GM21723 (cell line): Measurements from ENCODE around the gene FLII.

Experiments
- ATAC-seq: cut with Tn5 transposase; IDR thresholded peaks from one replicate; pipeline ENCODE4 v1.9.1; 2021; ENCODE audit warnings: mild to moderate bottlenecking, moderate library complexity; ENCODE audit not compliant: unreplicated experiment

The FLII gene

GRCh38 chr17:18260332-18261145, 2.0 kb upstream of the FLII start, which contains the start of gene MIEF2:
TSS of gene MIEF2 (plus strand) at chr17:18260662. CDS start at chr17:18262721, 2,059 bp downstream.
- ATAC-seq = peak; percentile 75

GRCh38 chr17:18259621-18260331, 1.2 kb upstream of the FLII start:
- no peak for ATAC-seq

- ATAC-seq = peak; percentile 25
These were observed 569 bp downstream of the FLII start for GRCh38 chr17:18257982-18258355.

GRCh38 chr17:18257268-18257981, 1.1 kb downstream of the FLII start:
- ATAC-seq = peak; percentile 8

- no peak for ATAC-seq
These were observed 1.8 kb downstream of the FLII start for GRCh38 chr17:18256776-18257175.

- ATAC-seq = no peak
These were observed 2.2 kb downstream of the FLII start for GRCh38 chr17:18256351-18256750.

- ATAC-seq = no peak
These were observed 3.5 kb downstream of the FLII start for GRCh38 chr17:18254888-18255649.

- ATAC-seq = no peak
These were observed 4.4 kb downstream of the FLII start for GRCh38 chr17:18253947-18254821.

- no peak for ATAC-seq
These were observed 5.2 kb downstream of the FLII start for GRCh38 chr17:18253187-18253884.

- no peak for ATAC-seq
These were observed 6.4 kb downstream of the FLII start for GRCh38 chr17:18252160-18252559.

- no peak for ATAC-seq
These were observed 7.3 kb downstream of the FLII start for GRCh38 chr17:18251204-18251603.

- ATAC-seq = no peak
These were observed 7.8 kb downstream of the FLII start for GRCh38 chr17:18250708-18251107.

- no peak for ATAC-seq
These were observed 8.3 kb downstream of the FLII start for GRCh38 chr17:18250259-18250658.

GRCh38 chr17:18248811-18249210, 9.7 kb downstream of the FLII start:
- no peak for ATAC-seq

- ATAC-seq = no peak
These were observed 10.2 kb downstream of the FLII start for GRCh38 chr17:18248300-18248731.

GRCh38 chr17:18247613-18248001, 10.9 kb downstream of the FLII start:
- no peak for ATAC-seq

- ATAC-seq = no peak
These were observed 11.5 kb downstream of the FLII start for GRCh38 chr17:18246880-18247612.

GRCh38 chr17:18246109-18246725, 12.3 kb downstream of the FLII start:
- ATAC-seq = no peak
